ENCODE data around the gene CYFIP1. TPM values are rescaled to one million over a fixed set of nuclear protein-coding genes. Genes with fewer than 3 reads are reported as not detected.

CYFIP1 gene
- total RNA-seq, 1 experiment from 2014 or later, result 112 TPM

- no peaks in the 10 kb centered on the region for H3K36me3 ChIP-seq (ENCODE audit: insufficient read depth, low read length, poor library complexity, severe bottlenecking)
- no peak overlapping the region for H3K4me3 ChIP-seq (ENCODE audit: low read depth, low read length, poor library complexity, severe bottlenecking)
- BruUV-seq (replicated peaks), result no TSS peak
- no peaks in the 10 kb centered on the region for H3K27me3 ChIP-seq (replicated peaks; ENCODE audit: insufficient read depth, low read depth, low read length, poor library complexity)
- H3K9me3 ChIP-seq (ENCODE audit: low read depth, low read length, poor library complexity, severe bottlenecking), result no peaks in the 10 kb centered on the region
- peaks cover 45% of the 10 kb centered on the region for H3K4me1 ChIP-seq (ENCODE audit: insufficient read depth, low read length, poor library complexity, severe bottlenecking)
- DNase-seq (ENCODE audit: low spot score), result no peak
- intact Hi-C loops (cut with micrococcal nuclease; ENCODE audit: unreplicated experiment), result no loop called here
- peak overlapping the region; percentile 23 for H3K27ac ChIP-seq (ENCODE audit: low read depth, low read length, poor library complexity, severe bottlenecking)
- ChIA-PET CTCF (no interaction called here), POLR2A (ENCODE audit: low non-redundant PET) (no interaction called here)
- no peak for TF ChIP-seq EZH2 (IDR thresholded peaks at IDR 0.05; ENCODE audit: borderline replicate concordance, low read depth, low read length, poor library complexity, severe bottlenecking)
- TF ChIP-seq CTCF (conservative IDR thresholded peaks at IDR 0.05; ENCODE audit: low read depth, low read length), result no peak
Measured at GRCh38 chr15:22951031-22951380, 29.2 kb downstream of the CYFIP1 start.

- intact Hi-C loops (cut with micrococcal nuclease; ENCODE audit: unreplicated experiment), result no loop called here
- ChIA-PET CTCF (no interaction called here), POLR2A (ENCODE audit: low non-redundant PET) (no interaction called here)
- BruUV-seq (replicated peaks), result no TSS peak
- no peaks in the 10 kb centered on the region for H3K9me3 ChIP-seq (ENCODE audit: low read depth, low read length, poor library complexity, severe bottlenecking)
- no peak overlapping the region for H3K4me3 ChIP-seq (ENCODE audit: low read depth, low read length, poor library complexity, severe bottlenecking)
- no peaks in the 10 kb centered on the region for H3K27me3 ChIP-seq (replicated peaks; ENCODE audit: insufficient read depth, low read depth, low read length, poor library complexity)
- DNase-seq (ENCODE audit: low spot score), result no peak
- no peak for TF ChIP-seq EZH2 (IDR thresholded peaks at IDR 0.05; ENCODE audit: borderline replicate concordance, low read depth, low read length, poor library complexity, severe bottlenecking)
- TF ChIP-seq CTCF (conservative IDR thresholded peaks at IDR 0.05; ENCODE audit: low read depth, low read length), result no peak
- peak overlapping the region; percentile 46 for H3K27ac ChIP-seq (ENCODE audit: low read depth, low read length, poor library complexity, severe bottlenecking)
- H3K4me1 ChIP-seq (ENCODE audit: insufficient read depth, low read length, poor library complexity, severe bottlenecking), result peaks cover 45% of the 10 kb centered on the region
- H3K36me3 ChIP-seq (ENCODE audit: insufficient read depth, low read length, poor library complexity, severe bottlenecking), result no peaks in the 10 kb centered on the region
Measured at GRCh38 chr15:22950256-22950990, 29.7 kb downstream of the CYFIP1 start.

GRCh38 chr15:22949074-22949547 is 31.1 kb downstream of the CYFIP1 start:
- BruUV-seq (replicated peaks), result no TSS peak
- Histone ChIP-seq H3K27ac (ENCODE audit: low read depth, low read length, poor library complexity, severe bottlenecking) (peak overlapping the region; percentile 65), H3K9me3 (ENCODE audit: low read depth, low read length, poor library complexity, severe bottlenecking) (no peaks in the 10 kb centered on the region), H3K4me3 (ENCODE audit: low read depth, low read length, poor library complexity, severe bottlenecking) (peak overlapping the region; percentile 23), H3K27me3 (replicated peaks; ENCODE audit: insufficient read depth, low read depth, low read length, poor library complexity) (no peaks in the 10 kb centered on the region), H3K4me1 (ENCODE audit: insufficient read depth, low read length, poor library complexity, severe bottlenecking) (peaks cover 45% of the 10 kb centered on the region), H3K36me3 (ENCODE audit: insufficient read depth, low read length, poor library complexity, severe bottlenecking) (peaks cover 6% of the 10 kb centered on the region)
- DNase-seq (ENCODE audit: low spot score), result peak; percentile 94
- POLR2A ChIA-PET (ENCODE audit: low non-redundant PET), result no interaction called here
- TF ChIP-seq EZH2 (IDR thresholded peaks at IDR 0.05; ENCODE audit: borderline replicate concordance, low read depth, low read length, poor library complexity, severe bottlenecking), result no peak
- TF ChIP-seq CTCF (conservative IDR thresholded peaks at IDR 0.05; ENCODE audit: low read depth, low read length), result no peak
- CTCF ChIA-PET, result interaction anchor here (0.8 kb wide), 1 partner anchor 9 kb away, joined by 5 read pairs; no protein-coding TSS in a partner anchor
- intact Hi-C loops (cut with micrococcal nuclease; ENCODE audit: unreplicated experiment), result no loop called here
